ENCODE results near the gene SLC11A1. TPM values are rescaled to one million over a fixed set of nuclear protein-coding genes. Genes with fewer than 3 reads are reported as not detected.

SLC11A1 gene
- total RNA-seq, 2 experiments from 2014 or later = 0.10 to 0.26 TPM

DNA sequence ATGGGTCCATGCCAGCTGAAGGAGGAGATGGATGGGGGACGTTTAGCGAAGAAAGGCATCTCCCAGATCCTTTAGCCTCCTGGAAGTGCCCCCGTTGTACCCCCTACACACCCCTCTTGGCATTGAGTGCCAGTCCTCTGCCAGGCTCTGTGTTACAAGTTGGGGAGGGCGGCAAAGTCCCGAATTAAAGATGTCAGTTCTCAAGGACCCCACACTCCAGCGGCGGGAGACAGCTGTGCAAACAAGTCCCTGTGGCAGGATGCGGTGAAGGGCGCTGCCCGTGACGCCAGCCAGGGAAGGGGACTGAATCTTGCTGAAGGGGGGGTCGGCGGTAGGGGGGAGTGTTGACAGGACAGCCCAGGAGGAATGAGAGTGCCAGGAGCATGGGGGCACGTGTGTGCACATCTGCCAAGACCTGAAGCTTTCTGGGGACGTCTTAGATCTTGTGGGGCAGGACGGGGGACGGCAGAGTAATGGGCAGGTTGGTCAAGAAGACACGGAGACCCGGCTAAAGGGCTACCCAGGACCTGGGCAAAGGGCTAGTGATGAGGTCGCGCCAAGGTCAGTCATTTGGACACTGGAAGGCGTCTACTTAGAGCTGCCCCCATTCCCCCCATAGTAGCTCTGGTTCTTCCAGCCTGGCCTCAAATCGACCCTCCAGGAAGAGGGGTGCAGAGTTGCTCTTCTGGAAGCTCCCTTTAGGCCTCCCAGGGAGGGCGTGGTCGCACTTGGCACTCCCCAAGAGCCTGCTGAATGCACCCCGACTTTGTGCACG, 14.8 kb downstream of the SLC11A1 start:
- Mint-ChIP-seq H3K36me3 (peaks cover 1% of the 10 kb centered on the region), H3K27ac (peak overlapping the region; percentile 88), H3K4me3 (peak overlapping the region; percentile 90), H3K9me3 (no peaks in the 10 kb centered on the region), H3K27me3 (no peaks in the 10 kb centered on the region), H3K4me1 (ENCODE audit: low read depth) (peaks cover 43% of the 10 kb centered on the region)
- CTCF ChIA-PET = interaction anchor here (0.8 to 1.5 kb wide), 13 partner anchors 8 to 125 kb away, joined by 3 to 10 read pairs (median 5); no protein-coding TSS in a partner anchor
- intact Hi-C loops (cut with micrococcal nuclease) = loop anchor here (1.0 to 5.0 kb wide), 13 partner anchors 9 to 850 kb away; partner anchors contain the start of genes AAMP, BCS1L, CNOT9 and GLB1L
- POLR2A ChIA-PET = interaction anchor here (1.5 to 1.7 kb wide), 2 partner anchors 9 to 110 kb away, joined by 5 to 10 read pairs; no protein-coding TSS in a partner anchor
- peak; percentile 81 for DNase-seq

DNA sequence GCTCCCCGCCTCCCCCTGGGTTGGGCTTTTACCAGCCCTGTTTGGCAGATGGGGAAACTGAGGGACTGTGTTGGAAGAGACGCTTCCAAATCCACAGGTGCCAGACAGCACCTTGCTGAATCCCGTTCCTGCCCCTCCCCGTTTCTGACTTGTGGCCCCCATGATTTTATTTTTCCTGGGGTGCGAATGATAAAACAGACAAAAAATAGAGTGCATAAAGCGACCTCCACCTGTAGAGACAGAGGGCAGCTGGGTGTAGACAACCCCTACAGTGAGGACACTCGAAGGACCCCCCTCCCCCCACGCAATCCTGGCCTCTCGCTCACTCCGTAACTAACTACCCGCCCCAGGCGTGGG, 15.4 kb downstream of the SLC11A1 start:
- Mint-ChIP-seq H3K36me3 (peaks cover 1% of the 10 kb centered on the region), H3K4me3 (peak overlapping the region; percentile 90), H3K27ac (peak overlapping the region; percentile 88), H3K9me3 (no peaks in the 10 kb centered on the region), H3K27me3 (no peaks in the 10 kb centered on the region), H3K4me1 (ENCODE audit: low read depth) (peaks cover 43% of the 10 kb centered on the region)
- ChIA-PET POLR2A (interaction anchor here (1.5 to 1.7 kb wide), 2 partner anchors 8 to 111 kb away, joined by 5 to 10 read pairs; no protein-coding TSS in a partner anchor), CTCF (interaction anchor here (1.2 to 1.5 kb wide), 2 partner anchors 95 to 111 kb away, joined by 7 to 8 read pairs; no protein-coding TSS in a partner anchor)
- no peak for DNase-seq
- intact Hi-C loops (cut with micrococcal nuclease) = loop anchor here (2.0 to 5.0 kb wide), 5 partner anchors 179 to 850 kb away; partner anchors contain the start of genes BCS1L, GLB1L, RNF25 and STK16

DNA sequence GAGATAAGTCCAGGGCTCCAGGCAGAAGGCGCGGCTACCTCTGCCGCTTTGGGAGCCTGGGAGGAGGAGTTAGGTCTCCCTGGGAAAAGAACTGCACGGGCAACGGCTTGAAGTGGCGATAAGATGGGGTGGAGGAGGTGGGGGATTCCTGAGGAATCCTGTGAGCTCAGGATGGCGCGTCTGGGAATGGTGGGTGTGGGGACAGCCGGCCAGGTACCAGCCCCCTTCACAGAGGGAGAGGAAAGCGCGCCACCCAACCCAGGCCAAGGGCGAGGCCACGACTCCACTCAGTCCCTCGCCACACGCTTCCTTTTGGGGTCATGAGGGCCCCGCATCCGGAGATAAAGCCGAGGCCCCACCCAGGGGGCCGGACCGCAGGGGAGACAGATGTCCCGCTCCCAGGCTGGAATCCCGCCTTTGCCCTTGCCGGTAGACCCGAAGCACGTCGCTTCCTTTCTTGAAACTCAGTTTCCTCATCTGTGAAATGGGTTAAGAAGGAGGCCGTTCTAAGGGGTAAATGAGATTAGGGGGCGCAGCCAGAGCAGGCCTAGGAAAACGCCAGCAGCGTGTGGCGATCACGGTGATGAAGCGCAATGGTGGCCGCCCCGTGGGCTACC, 15.9 kb downstream of the SLC11A1 start:
- H3K4me3 Mint-ChIP-seq = peak overlapping the region; percentile 90
- POLR2A ChIA-PET = interaction anchor here (1.7 kb wide), 1 partner anchor 111 kb away, joined by 10 read pairs; no protein-coding TSS in a partner anchor
- peak; percentile 69 for DNase-seq
- CTCF ChIA-PET = interaction anchor here (1.2 kb wide), 1 partner anchor 111 kb away, joined by 7 read pairs; no protein-coding TSS in a partner anchor
- H3K36me3 Mint-ChIP-seq = peaks cover 1% of the 10 kb centered on the region
- no peaks in the 10 kb centered on the region for H3K9me3 Mint-ChIP-seq
- peaks cover 43% of the 10 kb centered on the region for H3K4me1 Mint-ChIP-seq (ENCODE audit: low read depth)
- peak overlapping the region; percentile 88 for H3K27ac Mint-ChIP-seq
- no peaks in the 10 kb centered on the region for H3K27me3 Mint-ChIP-seq
- intact Hi-C loops (cut with micrococcal nuclease) = loop anchor here (2.0 to 5.0 kb wide), 6 partner anchors 179 to 849 kb away; partner anchors contain the start of genes BCS1L, CNPPD1, GLB1L and RNF25

DNA sequence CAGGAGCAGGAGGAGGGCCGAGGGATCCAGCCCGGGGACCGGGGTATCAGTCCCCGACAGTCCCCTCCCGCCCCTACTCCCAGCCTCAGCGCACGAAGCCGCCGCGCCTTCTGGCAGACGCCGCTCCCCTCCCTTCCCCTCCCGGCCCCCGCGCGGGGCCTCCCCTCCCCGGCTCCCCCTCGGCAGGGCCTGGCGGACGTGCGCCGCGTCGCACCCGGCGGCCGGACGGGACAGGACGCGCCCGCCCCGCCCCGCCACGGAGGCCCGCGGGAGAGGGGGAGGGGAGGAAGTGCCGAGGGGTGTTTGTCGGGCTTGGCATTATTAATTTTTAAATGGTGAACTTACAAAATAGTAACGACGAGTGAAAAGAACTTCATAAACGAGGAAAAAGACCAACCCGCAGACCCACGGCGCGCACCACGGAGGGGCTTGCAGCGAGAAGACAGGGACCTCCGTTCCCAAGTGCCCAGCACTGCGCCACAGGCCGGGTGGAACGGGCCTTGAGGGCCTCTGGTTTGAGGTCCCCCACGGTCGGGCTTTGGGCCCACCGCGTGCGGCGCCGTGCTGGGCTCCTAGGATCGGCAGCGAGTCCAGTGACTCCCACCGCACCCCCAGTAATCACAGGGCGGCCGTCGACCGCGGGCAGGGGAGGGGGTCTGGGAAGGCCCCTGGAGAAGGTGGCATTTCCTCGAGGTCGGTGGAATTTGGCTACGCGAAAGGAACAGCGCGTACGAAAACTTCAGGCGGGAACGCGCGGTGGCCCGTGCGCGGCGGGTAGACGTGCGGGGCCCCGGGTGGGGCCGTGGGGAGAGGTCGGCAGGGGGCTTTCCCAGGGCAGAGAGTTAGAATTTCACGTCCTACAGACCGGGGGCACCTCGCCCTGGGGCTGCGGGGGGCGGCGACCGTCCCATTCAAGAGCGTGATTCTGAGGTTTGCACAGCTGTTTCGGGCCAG, 16.6 kb downstream of the SLC11A1 start:
- H3K27ac Mint-ChIP-seq = peak overlapping the region; percentile 88
- CTCF ChIA-PET = no interaction called here
- intact Hi-C loops (cut with micrococcal nuclease) = loop anchor here (1.0 to 5.0 kb wide), 4 partner anchors 274 to 849 kb away; partner anchors contain the start of genes CNPPD1, GLB1L, RNF25 and STK16
- no peaks in the 10 kb centered on the region for H3K9me3 Mint-ChIP-seq
- peaks cover 9% of the 10 kb centered on the region for H3K36me3 Mint-ChIP-seq
- peak overlapping the region; percentile 90 for H3K4me3 Mint-ChIP-seq
- H3K4me1 Mint-ChIP-seq (ENCODE audit: low read depth) = peaks cover 48% of the 10 kb centered on the region
- POLR2A ChIA-PET = interaction anchor here (1.7 kb wide), 1 partner anchor 112 kb away, joined by 10 read pairs; no protein-coding TSS in a partner anchor
- no peaks in the 10 kb centered on the region for H3K27me3 Mint-ChIP-seq
- DNase-seq = peak; percentile 82

DNA sequence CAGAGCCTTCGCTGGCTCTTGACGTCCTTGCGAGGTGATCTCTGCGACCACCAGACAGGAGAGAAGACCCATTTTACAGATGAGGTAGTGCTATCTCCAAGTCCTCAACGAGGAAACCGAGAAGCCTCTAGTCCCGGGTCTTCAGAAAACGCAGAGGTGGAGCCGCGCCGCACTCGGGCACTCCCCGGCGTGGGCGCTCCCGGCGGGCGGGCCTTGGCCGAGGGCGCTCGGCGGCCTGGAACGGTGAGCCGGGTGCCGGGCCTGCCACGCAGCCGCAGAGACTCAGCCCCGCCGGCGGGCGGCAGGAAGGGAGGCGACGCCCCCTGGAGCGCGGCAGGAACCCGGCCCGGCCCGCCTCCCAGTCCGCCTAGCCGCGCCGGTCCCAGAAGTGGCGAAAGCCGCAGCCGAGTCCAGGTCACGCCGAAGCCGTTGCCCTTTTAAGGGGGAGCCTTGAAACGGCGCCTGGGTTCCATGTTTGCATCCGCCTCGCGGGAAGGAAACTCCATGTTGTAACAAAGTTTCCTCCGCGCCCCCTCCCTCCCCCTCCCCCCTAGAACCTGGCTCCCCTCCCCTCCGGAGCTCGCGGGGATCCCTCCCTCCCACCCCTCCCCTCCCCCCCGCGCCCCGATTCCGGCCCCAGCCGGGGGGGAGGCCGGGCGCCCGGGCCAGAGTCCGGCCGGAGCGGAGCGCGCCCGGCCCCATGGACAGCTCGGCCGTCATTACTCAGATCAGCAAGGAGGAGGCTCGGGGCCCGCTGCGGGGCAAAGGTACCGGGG, 17.5 kb downstream of the SLC11A1 start, which contains the start of gene CTDSP1:
Gene CTDSP1 (plus strand): TSS at position 478 of the 776 bp plus-strand sequence. CDS start 223 bp downstream, at position 701.
- Mint-ChIP-seq H3K4me1 (ENCODE audit: low read depth) (peaks cover 47% of the 10 kb centered on the region), H3K4me3 (peak within 1 kb of the TSS; percentile 91), H3K27ac (peak within 1 kb of the TSS; percentile 90), H3K27me3 (no peaks in the 10 kb centered on the region), H3K36me3 (peaks cover 14% of the 10 kb centered on the region), H3K9me3 (no peaks in the 10 kb centered on the region)
- CTCF ChIA-PET = interaction anchor here (0.6 to 1.3 kb wide), 6 partner anchors 43 to 260 kb away, joined by 3 to 6 read pairs (median 3); partner anchors contain the start of genes BCS1L, CATIP and ZNF142
- POLR2A ChIA-PET = interaction anchor here (1.1 to 1.2 kb wide), 2 partner anchors 170 to 260 kb away, joined by 3 read pairs; partner anchors contain the start of genes BCS1L and ZNF142
- intact Hi-C loops (cut with micrococcal nuclease) = loop anchor here (1.0 to 5.0 kb wide), 4 partner anchors 273 to 848 kb away; partner anchors contain the start of genes CNPPD1, GLB1L, RNF25 and STK16
- peak; percentile 96 for DNase-seq

DNA sequence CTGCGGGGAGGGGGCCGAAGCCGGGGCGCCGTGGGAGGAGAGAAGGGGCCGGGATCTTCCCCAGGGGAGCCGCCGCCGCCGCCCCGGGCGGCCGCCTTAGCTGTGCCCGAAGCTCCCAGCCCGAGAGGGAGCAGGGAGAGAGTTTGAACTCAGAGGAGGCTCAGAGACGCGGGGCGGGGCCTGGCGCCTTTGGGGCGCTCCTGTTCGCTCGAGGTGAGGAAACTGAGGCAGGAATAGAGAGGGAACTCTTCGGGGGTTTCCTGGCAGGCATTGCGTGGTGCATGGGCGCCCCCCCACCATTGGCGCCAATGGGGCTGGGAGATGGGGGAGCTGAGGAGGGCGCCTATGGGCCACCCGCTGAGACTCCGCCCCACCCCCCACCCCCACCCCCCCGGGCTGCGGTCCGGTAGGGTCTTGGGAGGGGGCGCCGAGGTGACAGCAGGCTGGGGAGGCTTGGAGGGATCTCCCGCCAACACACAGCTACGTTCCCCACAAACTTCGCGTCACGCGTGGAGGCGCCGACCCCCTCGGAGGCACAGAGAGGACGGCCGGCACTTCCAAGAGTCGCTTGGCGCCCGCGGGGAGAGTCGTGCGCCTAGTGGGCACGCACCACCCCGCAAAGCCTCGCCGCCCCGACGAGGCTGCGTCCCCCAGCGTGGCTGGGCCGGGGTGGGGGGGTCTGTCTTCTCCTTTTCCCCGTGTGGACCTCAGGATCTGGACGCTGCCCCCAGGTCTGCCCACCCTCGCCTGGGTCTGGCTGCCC, 18.3 kb downstream of the SLC11A1 start:
- DNase-seq = peak; percentile 46
- peaks cover 44% of the 10 kb centered on the region for H3K4me1 Mint-ChIP-seq (ENCODE audit: low read depth)
- POLR2A ChIA-PET = interaction anchor here (1.1 to 1.2 kb wide), 2 partner anchors 169 to 259 kb away, joined by 3 read pairs; partner anchors contain the start of genes BCS1L and ZNF142
- intact Hi-C loops (cut with micrococcal nuclease) = no loop called here
- H3K27ac Mint-ChIP-seq = peak overlapping the region; percentile 90
- CTCF ChIA-PET = interaction anchor here (0.6 to 1.3 kb wide), 6 partner anchors 43 to 259 kb away, joined by 3 to 6 read pairs (median 3); partner anchors contain the start of genes BCS1L, CATIP and ZNF142
- H3K27me3 Mint-ChIP-seq = no peaks in the 10 kb centered on the region
- peaks cover 14% of the 10 kb centered on the region for H3K36me3 Mint-ChIP-seq
- H3K9me3 Mint-ChIP-seq = no peaks in the 10 kb centered on the region
- peak overlapping the region; percentile 91 for H3K4me3 Mint-ChIP-seq

DNA sequence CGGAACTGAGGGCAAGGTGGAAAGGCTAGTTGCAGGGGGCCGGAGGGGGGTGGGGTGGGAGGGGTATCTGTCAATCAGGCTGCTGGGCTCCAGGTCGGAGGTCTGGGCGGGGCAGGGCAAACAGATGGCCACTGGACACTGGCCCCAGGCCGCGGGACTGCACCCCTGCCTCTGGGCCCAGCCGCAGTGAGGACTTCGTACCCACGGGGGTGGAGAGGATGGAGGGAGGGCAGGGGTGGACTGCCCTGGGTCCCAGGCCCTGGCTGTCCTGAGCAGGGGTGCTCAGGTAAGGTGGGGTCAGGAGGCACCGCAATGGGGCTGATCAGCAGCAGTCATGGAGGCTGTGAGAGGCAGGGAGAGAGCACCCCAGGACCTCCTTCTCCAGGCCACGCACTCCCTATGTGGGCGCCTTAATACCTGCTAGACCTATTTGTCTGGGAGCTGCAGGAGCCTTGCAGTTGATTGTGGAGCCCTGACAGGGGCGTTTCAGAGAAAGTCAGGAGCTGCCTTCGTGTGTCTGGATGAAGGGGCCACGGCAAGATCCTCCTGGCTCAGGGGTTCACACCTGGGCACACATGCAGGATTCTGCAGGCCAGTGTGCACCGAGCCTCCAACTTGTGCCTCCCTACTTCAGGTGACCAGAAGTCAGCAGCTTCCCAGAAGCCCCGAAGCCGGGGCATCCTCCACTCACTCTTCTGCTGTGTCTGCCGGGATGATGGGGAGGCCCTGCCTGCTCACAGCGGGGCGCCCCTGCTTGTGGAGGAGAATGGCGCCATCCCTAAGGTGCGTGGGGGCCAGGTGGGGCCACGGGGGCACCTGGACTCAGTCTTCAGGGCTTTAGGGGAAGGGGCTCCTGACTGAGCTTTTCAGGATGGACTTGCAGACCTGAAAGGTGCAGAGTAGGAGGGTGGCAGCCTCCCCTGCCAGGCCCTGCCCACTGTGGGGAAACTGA, 19.1 kb downstream of the SLC11A1 start:
- CTCF ChIA-PET = interaction anchor here (0.8 to 1.4 kb wide), 4 partner anchors 65 to 114 kb away, joined by 3 to 6 read pairs (median 5); partner anchors contain the start of gene TMBIM1
- Mint-ChIP-seq H3K4me1 (ENCODE audit: low read depth) (peaks cover 48% of the 10 kb centered on the region), H3K27ac (peak overlapping the region; percentile 90), H3K4me3 (peak overlapping the region; percentile 91), H3K27me3 (no peaks in the 10 kb centered on the region), H3K36me3 (peaks cover 14% of the 10 kb centered on the region), H3K9me3 (no peaks in the 10 kb centered on the region)
- POLR2A ChIA-PET = interaction anchor here (1.1 to 1.4 kb wide), 3 partner anchors 110 to 258 kb away, joined by 3 read pairs; partner anchors contain the start of genes BCS1L and ZNF142
- no peak for DNase-seq
- intact Hi-C loops (cut with micrococcal nuclease) = no loop called here

DNA sequence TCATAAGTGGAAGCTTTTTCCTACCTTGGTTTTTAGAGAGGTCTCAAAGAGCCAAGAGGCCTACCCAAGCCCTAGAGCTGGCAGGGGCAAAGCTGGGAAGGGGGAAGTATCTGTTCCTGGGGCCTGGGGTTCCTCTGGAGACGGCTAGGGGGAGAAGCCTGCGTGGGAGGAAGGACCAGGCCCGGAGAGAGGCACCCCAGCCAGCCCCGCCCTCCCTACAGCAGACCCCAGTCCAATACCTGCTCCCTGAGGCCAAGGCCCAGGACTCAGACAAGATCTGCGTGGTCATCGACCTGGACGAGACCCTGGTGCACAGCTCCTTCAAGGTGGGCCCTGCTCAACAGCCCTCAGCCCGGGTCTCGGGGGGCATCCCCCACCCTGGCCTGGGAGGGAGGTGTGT, 19.8 kb downstream of the SLC11A1 start:
- H3K4me3 Mint-ChIP-seq = peak overlapping the region; percentile 91
- H3K9me3 Mint-ChIP-seq = no peaks in the 10 kb centered on the region
- ChIA-PET CTCF (interaction anchor here (1.2 to 1.4 kb wide), 2 partner anchors 64 to 110 kb away, joined by 5 read pairs; partner anchors contain the start of gene TMBIM1), POLR2A (interaction anchor here (1.4 kb wide), 1 partner anchor 111 kb away, joined by 3 read pairs; no protein-coding TSS in a partner anchor)
- H3K36me3 Mint-ChIP-seq = peaks cover 14% of the 10 kb centered on the region
- DNase-seq = no peak
- no peaks in the 10 kb centered on the region for H3K27me3 Mint-ChIP-seq
- H3K27ac Mint-ChIP-seq = peak overlapping the region; percentile 24
- H3K4me1 Mint-ChIP-seq (ENCODE audit: low read depth) = peaks cover 46% of the 10 kb centered on the region
- intact Hi-C loops (cut with micrococcal nuclease) = no loop called here

DNA sequence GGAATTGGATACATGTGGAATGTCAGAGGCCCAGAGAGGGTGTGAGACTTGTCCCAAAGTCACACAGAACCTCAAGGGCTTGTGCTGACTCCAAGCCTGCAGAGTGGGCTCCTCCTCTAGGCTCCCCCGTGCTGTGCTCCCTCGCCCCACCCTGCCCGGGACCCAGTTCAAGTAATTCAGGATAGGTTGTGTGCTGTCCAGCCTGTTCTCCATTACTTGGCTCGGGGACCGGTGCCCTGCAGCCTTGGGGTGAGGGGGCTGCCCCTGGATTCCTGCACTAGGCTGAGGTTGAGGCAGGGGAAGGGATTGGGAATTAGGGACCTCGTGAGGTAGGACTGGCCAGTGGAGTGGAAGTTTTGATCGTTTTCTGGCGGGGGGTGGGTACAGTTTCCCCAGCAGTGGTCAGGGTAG, 20.4 kb downstream of the SLC11A1 start:
- peaks cover 45% of the 10 kb centered on the region for H3K4me1 Mint-ChIP-seq (ENCODE audit: low read depth)
- no peak overlapping the region for H3K27ac Mint-ChIP-seq
- H3K27me3 Mint-ChIP-seq = peaks cover 4% of the 10 kb centered on the region
- ChIA-PET POLR2A (interaction anchor here (1.4 kb wide), 1 partner anchor 111 kb away, joined by 3 read pairs; no protein-coding TSS in a partner anchor), CTCF (interaction anchor here (1.2 to 1.4 kb wide), 2 partner anchors 64 to 110 kb away, joined by 5 read pairs; partner anchors contain the start of gene TMBIM1)
- intact Hi-C loops (cut with micrococcal nuclease) = no loop called here
- no peak overlapping the region for H3K4me3 Mint-ChIP-seq
- H3K9me3 Mint-ChIP-seq = no peaks in the 10 kb centered on the region
- DNase-seq = no peak
- peaks cover 18% of the 10 kb centered on the region for H3K36me3 Mint-ChIP-seq

All from activated CD4-positive, alpha-beta memory T cell treated with anti-CD3 and anti-CD28 coated beads for 36 hours (primary cell).